ENCODE results near the gene PGLYRP4.

- TF ChIP-seq POLR2A (IDR thresholded peaks at IDR 0.05): no peak
- TF ChIP-seq EP300 (IDR thresholded peaks at IDR 0.05): no peak
- TF ChIP-seq CTCF (IDR thresholded peaks at IDR 0.05): no peak
- TF ChIP-seq POLR2AphosphoS5 (IDR thresholded peaks at IDR 0.05): no peak
Observed at GRCh38 chr1:153336650-153337049, 12.0 kb downstream of the PGLYRP4 start.
